NCI-H524 (cell line): ENCODE data around the gene TEX38.
"Not testable (repeated sequence)": the region's sequence is repeated elsewhere in the genome, so short reads cannot be mapped to it uniquely, and the experiment has no call there.

Source experiments
- DNase-seq, 2 experiments: peaks; one replicate each; lab custom pipeline; 2025; lab: John Stamatoyannopoulos, UW

Gene TEX38

DNA sequence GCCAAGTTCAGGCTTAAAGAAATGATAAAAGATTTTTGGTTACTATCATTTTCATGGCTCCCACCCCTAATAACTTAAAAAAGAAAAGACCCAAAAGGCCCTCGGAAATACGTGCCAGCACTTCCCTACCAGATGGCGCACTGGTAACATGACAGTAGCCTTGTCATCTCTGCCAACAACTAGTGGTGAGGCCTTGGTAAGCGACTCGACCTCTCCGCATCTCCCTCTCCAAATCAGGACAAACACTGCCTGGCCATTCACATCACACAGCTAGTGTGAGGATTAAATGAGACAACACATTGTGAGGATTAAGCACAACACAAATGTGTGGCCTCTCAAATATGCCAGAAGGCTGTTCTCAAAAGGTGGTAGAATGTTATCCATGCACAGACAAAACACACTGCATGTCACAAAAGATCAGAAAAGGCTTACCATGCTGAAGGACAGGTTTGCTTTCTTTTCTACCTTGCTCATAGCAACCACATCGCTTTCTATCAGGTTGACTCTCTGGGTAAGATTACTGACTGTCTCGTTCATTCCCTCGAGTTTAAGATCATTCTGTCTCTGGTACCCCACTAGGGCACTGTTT lies 16.4 kb downstream of the TEX38 start:
- DNase-seq, result no peak

DNA sequence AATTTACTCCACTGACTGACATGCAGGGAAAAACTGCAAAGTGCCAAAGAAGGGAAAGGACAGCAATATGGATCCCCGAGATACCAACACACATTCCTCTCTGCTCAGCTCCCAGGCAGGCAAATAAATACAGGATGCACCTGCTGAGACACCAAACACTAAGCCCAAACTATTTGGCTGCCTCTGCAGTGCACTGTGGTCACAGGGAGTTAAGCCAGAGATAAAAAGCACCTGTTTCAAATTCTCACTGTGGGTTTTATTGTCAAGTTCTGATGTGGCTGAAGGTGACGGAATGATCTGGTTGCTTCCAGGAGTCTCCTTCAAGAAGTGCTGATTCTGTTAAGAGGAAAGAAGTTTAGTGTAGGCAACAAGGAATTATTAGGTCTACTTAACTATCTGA lies 17.7 kb downstream of the TEX38 start:
- no peak for DNase-seq

DNA sequence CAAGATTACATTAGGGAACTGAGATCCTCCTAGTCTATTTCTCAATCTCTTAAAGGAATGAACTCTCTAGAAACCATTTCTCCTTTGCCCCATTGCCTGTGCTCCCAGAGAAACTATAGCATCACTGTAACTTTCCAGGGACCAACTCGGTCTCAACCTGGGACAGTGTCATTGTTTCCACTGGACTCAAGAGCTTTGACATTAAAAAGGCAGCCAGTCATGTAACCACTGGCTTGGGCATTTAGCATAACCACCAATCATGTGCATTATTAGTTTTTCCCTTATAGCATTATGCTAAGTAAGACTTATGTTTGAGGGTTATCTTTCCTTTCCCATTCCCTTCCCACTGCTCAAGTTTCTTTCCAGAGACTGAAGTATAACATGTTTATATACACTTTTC lies 18.2 kb downstream of the TEX38 start:
- no peak for DNase-seq

DNA sequence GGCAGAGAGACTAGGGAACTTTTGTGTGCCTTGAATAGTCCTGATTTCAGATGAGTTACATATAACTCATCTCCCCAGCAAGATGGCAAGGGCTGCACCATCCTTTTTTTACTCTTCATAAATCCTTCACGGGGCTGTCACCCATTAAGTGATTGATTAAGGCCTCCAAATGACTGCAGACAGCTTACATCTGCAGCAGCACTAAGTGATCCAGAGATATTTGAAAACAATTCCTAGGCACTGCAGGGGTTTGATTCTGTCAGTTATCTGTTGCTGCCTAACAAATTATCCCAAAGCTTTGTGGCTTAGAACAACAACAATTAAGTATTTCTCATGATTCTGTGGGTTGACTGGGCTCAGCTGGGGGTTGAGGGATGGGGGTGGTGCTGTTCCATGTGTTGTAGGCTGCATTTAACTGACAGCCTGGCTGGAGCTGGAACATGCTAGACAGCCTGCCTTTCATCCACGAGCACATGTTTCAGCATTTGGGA lies 19.3 kb downstream of the TEX38 start:
- no peak for DNase-seq

DNA sequence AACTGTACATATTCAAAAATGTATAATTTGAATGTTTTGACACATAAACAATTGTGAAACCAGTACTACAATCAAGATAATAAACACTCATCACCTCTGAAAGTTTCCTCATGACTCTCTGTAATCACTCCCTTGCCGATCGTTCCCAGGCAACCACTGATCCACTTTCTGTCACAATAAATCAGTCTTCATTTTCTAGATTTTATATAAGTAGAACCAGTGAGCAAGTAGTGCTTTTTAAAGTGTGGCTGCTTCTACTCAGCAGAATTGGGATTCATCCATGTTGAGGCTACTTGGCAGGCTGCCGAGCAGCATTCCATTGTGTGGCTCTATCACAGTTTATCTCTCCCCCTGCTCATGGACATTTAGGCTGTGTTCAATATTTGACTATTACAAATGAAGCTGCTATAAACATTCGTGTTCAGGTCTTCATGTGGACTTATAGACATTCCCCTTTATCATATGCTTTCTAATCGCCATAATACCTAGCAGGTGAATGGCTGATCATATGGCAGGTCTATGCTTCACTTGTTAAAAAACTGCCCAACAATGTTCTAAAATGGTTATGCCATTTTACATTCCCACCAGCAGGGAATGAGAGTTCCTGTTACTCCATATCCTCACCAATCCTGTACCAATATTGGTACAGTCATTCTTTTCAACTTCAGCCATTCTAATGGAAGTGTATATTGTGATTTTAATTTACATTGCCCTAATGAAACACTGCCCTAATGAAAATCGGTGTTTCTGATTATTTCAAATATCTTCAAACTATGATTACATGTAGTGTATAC lies 20.5 kb downstream of the TEX38 start:
- DNase-seq, result no peak

DNA sequence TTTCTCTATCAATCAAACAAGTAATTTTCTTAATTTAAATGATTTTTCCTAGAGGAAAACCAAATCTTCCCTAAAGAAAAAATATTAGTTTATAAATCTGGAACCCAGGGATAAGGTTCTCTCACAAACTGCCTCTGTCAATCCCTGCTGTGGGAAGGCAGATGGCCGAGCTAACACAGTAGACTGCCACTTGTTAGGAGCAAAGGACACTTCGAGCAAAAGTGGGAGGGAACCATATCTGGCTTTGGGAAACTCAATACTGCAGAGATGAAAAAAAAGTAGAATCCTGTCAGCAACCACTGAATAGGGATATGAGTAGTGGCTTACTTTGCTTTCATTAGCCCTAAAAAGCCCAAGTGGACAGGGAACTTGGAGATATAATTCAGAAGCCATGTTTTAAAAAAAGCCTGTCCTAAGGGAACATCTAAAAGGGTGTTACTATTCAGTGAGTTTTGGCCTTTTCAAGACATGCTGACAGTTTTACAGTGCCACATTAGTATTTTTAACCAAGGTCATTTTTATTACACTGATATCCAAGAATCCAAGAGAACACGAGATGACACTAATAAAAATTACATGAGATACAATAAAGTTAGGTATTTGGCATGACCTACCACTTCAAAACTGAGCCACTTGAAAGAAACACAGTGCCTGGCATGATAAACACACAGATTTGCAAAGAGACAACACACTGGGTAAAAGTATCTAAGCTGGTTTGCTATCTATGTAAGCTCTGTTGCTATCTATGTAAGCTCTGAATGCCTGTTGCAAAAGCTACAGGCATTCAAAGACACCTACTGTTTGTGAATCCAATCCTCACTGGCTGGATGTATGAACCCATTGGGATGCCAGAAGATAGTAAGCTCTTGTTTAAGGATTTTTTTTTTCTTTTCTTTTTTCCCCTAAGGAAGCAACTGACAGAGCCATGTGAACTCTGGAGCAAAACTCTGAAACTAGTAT lies 21.4 kb downstream of the TEX38 start:
- DNase-seq, result peak in 1 of 2 experiments; percentile 66

DNA sequence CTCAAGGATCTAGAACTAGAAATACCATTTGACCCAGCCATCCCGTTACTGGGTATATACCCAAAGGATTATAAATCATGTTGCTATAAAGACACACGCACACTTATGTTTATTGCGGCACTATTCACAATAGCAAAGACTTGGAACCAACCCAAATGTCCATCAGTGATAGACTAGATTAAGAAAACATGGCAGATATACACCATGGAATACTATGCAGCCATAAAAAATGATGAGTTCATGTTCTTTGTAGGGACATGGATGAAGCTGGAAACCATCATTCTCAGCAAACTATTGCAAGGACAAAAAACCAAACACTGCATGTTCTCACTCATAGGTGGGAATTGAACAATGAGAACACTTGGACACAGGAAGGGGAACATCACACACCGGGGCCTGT lies 23.0 kb downstream of the TEX38 start:
- not testable (repeated sequence) for DNase-seq

DNA sequence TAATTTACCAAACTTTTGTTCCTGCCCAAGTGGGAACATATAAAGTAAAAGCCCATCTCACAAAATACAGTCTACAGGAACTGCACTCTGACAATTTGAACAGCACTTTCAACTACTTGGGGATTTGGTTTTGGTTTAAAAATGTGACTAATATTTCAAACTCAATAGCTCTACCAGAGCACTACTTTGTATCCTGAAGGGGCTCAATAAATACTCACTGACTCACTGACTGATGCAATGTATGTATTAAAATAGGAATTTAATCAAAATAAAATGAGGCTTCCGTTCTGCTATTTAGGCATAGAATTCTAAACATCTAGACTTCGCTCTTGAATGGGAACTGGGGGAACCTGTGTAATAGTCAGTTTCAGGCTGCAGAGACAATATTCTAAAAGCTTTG lies 25.4 kb downstream of the TEX38 start:
- DNase-seq, result no peak

DNA sequence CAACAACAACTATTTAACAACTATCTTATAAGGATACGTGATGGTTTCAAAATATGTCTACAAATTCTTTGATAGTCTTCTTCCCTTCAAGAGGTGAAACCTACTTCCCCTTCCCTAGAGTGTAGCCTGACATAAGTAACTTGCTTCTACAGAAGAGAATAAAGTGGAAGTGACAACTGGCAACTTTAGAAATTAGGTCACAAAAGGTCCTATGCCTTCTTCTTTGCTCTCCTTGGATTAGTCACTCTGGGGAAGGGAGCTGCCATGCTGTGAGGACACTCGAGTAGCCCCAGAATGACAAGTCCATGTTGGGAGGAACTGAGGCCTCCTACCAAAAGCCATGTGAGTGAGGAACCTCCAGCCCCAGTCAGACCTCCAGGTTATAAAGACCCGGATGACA lies 28.0 kb downstream of the TEX38 start:
- no peak for DNase-seq

DNA sequence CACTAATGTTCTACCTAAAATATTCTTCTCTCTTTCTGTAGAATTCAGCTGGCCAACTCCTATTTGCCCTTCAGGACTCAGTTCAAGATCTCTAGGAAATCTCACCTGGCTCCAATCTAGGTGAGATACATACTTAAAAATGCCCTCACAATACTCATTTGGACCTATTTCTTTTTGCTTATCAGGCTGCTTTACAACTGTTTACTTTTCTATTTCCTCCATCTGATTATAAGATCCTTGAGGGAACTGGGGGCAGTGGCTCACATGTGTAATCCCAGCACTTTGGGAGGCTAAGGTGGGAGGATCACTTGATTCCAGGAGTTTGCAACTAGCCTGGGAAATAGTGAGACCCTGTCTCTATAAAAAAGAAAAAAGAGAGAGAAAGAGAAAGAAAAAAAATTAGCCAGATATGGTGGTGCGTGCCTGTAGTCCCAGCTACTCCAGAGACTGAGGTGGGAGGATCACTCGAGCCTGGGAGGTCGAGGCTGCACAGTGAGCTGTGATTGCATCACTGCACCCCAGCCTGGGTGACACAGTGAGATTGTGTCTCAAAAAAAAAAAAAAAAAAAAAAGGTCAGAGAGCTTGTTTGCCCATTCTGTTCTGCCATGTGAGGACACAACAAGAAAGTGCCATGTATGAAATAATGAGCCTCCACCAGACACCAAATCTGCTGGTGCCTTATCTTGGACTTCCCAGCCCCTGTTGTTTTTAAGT lies 32.4 kb downstream of the TEX38 start:
- DNase-seq, result no peak

DNA sequence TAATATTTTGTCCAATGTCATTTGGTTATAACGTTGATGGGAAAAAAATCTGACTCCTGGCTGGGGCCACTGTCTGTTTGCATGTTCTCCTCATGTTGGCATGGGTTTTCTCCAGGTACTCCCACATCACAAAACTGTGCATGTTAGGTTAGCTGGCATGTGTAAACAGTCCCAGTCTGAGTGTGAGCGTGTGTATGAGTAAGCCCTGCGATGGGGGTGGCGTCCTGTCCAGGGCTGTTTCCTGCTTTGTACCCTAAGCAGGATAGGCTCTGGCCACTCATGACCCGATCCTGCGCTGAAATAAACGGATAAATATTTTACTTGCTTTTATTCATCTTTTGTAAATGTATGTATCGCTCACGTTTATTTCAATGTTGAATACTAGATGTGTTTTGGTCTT lies 33.8 kb downstream of the TEX38 start:
- DNase-seq, result no peak

DNA sequence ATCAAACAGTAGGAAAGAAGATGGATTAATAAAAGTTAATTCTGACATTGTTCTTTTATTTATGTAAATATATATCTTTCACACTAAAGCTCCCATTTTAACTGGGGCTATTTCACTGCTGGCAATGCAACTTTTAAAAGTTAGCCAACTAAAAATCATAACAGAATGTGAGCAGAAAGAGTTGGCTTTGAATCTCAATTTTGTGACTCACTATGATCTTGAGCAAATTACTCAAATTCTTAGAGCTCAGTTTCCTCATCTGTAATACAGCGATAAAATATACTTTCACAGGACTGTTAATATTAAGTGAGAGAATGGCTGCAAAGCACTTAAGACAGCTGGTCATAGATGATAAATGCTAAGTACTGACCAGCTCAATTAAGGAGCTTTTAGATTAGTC lies 36.5 kb downstream of the TEX38 start:
- DNase-seq, result no peak

DNA sequence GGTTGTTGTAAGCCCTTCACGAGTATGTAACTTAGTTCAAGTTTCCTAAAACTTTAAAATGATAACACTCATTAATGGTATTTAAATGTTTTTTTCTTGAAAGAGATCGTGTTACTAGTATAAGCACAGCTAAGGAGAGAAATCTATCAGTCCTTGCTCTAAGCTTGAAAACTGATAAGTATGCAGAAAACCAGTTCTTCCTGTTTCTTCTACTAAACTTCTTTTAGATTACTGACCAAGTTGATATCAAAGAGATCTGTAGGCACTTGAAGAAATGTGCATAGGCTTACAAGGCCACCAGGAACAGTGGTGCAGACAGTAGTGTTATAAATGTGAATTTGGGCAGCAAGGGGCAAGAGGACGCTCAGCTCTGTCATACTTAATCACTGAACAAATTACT lies 43.3 kb downstream of the TEX38 start:
- no peak for DNase-seq

DNA sequence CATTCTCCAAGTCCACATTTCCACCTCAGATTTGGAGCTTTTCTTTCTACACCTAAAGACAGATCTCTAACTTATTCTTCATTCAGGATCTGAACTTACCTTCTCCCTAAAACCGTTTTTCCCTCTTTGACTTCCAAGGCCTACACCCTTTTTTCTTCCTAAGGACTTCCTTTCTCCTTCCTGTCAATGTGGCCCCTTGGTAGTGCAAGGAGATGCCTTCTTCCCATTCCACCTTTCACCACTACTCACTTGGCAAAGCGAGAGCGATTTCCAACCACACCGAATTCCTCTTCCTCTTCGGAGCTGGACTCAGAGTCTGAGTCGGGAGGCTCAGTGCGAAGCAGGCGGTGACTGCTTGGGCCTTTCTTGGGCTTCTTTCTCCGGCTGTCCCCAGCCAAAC lies 46.0 kb downstream of the TEX38 start:
- DNase-seq, result no peak

DNA sequence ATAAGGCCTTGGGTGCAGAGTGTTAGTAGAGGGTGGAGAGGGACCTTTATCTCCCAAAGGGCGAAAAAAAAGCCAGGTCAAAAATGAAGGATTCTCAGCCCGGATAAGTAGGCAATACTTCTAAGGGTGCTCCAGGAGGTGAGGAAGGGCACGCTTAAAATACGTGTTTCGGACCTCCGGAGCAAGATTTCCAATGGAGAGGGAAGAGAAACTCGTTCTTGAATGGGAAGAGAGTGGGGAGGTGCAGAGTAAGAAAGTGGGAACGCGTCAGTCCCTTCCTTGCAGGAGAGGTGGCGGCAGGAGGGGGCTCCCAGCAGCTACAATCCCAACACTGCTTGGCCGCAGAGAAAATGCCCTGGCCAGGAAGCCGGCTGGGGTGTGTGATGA lies 46.7 kb downstream of the TEX38 start:
- DNase-seq, result no peak

DNA sequence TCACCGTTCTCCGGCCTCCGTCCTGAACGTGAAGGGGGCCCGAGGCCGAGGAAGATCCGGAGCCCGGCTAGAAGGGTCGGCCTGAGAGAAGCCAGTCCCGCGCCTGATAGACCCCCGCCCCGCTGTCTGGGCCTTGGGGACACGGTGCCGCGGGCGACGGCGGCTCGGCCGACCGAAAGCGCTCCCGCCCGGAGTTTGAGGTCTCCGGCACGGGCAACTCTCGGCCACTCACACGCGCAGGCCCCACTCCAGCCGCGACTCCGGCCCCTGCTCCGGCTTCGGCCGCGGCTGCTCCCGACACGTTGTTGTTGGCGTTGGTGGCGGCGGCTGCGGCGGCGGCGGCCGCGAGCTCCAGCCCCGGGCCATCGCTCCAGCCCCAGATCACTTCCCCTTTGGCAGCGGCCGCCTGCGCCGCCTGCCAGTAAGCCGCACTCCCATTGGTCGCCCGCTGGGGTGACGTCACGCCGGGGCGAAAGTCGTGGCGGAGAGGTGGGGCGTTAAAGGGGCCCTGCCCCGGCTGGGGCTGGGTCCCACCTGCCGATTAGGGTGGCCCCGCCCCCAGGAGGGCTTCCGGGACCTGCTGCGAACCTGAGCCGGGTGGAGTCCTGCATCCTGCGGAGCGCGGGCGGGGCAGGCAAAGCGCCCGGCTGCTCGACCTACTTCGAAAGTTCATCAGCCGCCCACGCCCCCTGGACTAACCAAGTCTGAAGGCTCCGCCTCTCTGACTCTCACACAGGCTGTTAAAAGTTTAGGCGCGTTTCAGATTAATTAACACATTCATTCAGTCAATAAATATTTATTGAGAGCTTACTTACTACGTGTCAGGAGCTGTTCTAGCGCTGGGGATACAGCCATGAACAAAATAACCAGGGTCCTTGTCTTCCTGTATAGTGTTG lies 47.3 kb downstream of the TEX38 start, which contains the start of gene EFCAB14:
Gene EFCAB14, minus strand, starts transcription at position 388 of the 896 bp plus-strand sequence. CDS start 1,027 bp downstream, outside the sequence.
- peak; percentile 81 to 91 for DNase-seq

DNA sequence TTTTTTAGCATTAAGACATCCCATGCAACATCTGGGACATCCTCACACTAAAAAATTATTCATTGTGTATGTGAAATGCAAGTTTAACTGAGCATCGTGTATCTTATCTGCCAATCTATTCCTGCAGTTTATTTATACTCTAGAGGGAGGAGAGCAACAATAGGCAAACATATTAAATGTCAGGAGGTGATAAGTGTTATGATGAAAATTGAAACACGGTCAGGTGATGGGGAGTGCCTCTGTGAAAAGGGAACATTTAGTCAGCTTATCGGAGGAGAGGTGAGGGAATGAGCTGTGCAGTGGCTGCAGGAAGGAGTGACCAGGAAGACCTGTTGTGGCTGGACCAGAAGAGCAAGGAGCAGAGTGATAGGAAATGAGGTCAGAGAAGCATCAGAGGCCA lies 48.0 kb downstream of the TEX38 start:
- no peak for DNase-seq

DNA sequence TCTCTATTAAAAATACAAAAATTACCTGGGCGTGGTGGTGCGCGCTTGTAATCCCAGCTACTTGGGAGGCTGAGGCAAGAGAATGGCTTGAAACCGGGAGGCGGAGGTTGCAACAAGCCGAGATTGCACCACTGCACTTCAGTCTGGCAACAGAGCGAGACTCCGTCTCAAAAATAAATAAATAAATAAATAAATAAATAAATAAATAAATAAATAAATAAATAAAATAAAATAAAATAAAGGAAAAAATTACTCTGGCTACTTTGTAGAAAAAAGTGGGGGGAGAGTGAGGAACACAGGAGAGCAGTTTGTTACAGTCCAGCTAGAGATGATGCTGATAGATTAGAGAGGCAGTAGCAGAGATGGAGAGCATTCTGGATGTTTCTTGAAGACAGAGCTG lies 48.7 kb downstream of the TEX38 start:
- not testable (repeated sequence) for DNase-seq

DNA sequence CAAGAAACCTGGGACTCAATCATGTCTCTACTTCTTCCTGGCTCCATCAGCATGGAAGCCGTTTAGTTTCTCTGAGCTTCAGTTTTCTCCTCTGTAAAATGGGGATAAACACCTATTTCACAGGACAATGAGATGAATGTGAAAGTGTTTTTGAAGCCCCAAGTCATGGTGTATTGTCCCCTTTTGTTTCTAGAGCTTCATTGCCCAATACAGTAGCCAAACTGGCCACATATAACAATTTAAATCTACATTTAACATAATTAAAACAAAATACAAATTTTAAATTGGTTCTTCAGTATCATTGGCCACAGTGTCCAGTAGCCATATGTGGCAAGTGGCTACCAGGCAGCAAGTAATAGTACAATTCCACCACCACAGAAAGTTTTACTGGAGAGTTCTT lies 49.5 kb downstream of the TEX38 start:
- DNase-seq, result no peak

DNA sequence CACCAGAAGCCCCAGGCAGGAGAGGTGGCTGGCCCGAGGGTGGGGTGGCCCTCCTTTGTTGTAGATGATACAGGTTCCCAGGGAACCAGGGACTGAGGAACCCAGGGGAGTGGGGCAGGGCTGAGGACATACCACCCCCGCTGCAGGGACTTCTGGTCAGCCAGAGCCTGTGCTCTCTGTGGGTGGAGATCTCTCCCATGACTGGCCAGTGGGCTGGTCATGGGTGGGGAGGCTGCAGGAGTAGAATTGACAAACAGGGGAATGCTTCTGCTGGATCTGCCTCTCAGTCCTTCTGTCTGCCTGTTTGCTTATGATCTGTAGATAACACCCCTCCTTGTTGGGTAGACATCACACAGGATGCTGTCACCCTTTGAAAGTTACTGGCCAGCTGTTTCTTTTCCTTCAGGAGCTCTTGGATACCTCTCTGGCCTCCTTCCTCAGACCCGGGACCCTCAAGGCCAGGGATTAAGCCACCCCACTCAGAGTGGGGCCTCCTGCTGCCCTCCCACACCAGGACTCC lies 50.1 kb downstream of the TEX38 start:
- no peak for DNase-seq
